Fibroblast of lung (primary cell): ENCODE data around the gene PIP4K2A. TPM values are rescaled to one million over a fixed set of nuclear protein-coding genes. Genes with fewer than 3 reads are reported as not detected.

Experiments used
- DNase-seq, 2 donors: peaks; one replicate each; pipeline versions ENCODE4 v3.0.0 to v3.0.0-alpha.2; 2010; ENCODE audit warnings: low read depth in 2 of 2
- H2AFZ ChIP-seq: 2 replicates; pipeline ENCODE4 v1.5.1; 2012; ENCODE audit warnings: low read length, control low read depth, inconsistent platforms
- H3K27ac ChIP-seq: 2 replicates; pipeline ENCODE4 v1.5.1; 2011; ENCODE audit warnings: low read length, control low read depth; ENCODE audit not compliant: insufficient read depth
- H3K27me3 ChIP-seq: 2 replicates; pipeline ENCODE4 v1.5.1; 2011; ENCODE audit warnings: mild to moderate bottlenecking, low read length; ENCODE audit not compliant: control insufficient read depth, insufficient read depth
- H3K36me3 ChIP-seq: 2 replicates; pipeline ENCODE4 v1.5.1; 2011; ENCODE audit warnings: low read length; ENCODE audit not compliant: control insufficient read depth, insufficient read depth
- H3K4me1 ChIP-seq: 2 replicates; pipeline ENCODE4 v1.5.1; 2011; ENCODE audit warnings: low read length; ENCODE audit not compliant: control insufficient read depth, insufficient read depth; ENCODE audit errors: extremely low read depth
- H3K4me2 ChIP-seq: 2 replicates; pipeline ENCODE4 v1.5.1; 2011; ENCODE audit warnings: low read length, control low read depth; ENCODE audit not compliant: insufficient read depth; ENCODE audit errors: extremely low read depth
- H3K4me3 ChIP-seq, 4 experiments: fragments of 200-600 bp in 1 of 4; sonication (generic) in 1 of 4; replicated peaks in 1 of 4; 2 replicates each; pipeline ENCODE4 v1.5.1; 2011 to 2016; ENCODE audit warnings: low read length in 4 of 4, low read depth in 3 of 4, mild to moderate bottlenecking in 3 of 4, control low read depth in 2 of 4, inconsistent platforms in 1 of 4, mixed read lengths in 1 of 4; ENCODE audit not compliant: insufficient read depth in 1 of 4; ENCODE audit errors: control extremely low read depth in 1 of 4
- H3K79me2 ChIP-seq: 2 replicates; pipeline ENCODE4 v1.5.1; 2012; ENCODE audit warnings: mild to moderate bottlenecking, low read length, inconsistent platforms; ENCODE audit not compliant: control insufficient read depth, insufficient read depth
- H3K9ac ChIP-seq: 2 replicates; pipeline ENCODE4 v1.5.1; 2011; ENCODE audit warnings: mild to moderate bottlenecking, low read length, control low read depth; ENCODE audit not compliant: insufficient read depth
- H3K9me3 ChIP-seq: 2 replicates; pipeline ENCODE4 v1.5.1; 2012; ENCODE audit warnings: low read depth, low read length; ENCODE audit not compliant: control insufficient read depth, insufficient read depth
- H4K20me1 ChIP-seq: 2 replicates; pipeline ENCODE4 v1.5.1; 2011; ENCODE audit warnings: low read length; ENCODE audit not compliant: control insufficient read depth, insufficient read depth; ENCODE audit errors: extremely low read depth
- CTCF ChIP-seq, 2 donors: IDR thresholded peaks in 1 of 2; conservative IDR thresholded peaks in 1 of 2; 1 replicate in 1 of 2; 2 replicates in 1 of 2; pipeline ENCODE4 v1.5.1; 2011 to 2012; ENCODE audit warnings: low read length in 2 of 2, control low read depth in 1 of 2, inconsistent platforms in 1 of 2, low read depth in 1 of 2, mild to moderate bottlenecking in 1 of 2
- EZH2 ChIP-seq: IDR thresholded peaks from 2 replicates; pipeline ENCODE4 v1.5.1; 2012; ENCODE audit warnings: low read length, control low read depth, mild to moderate bottlenecking; ENCODE audit errors: missing control alignments
- polyA plus RNA-seq, 2 donors: library from polyadenylated mRNA; depleted of rRNA in 1 of 2; stranded (reverse) in 1 of 2; unstranded in 1 of 2; fragments of >200 nt; gene quantifications; 2 replicates each; pipeline ENCODE4 v1.2.1, GENCODE V29; 2011 to 2012; ENCODE audit warnings: missing spikeins in 1 of 2
- total RNA-seq: library from RNA; depleted of rRNA; stranded (reverse); fragments of >200 nt; gene quantifications from 2 replicates; pipeline ENCODE4 v1.2.1, GENCODE V29; 2014

Gene PIP4K2A
- total and polyA plus RNA-seq, 2 donors (not counting 1 experiment from before 2014, with no cell fraction given): 28.5 to 40.0 TPM

DNA sequence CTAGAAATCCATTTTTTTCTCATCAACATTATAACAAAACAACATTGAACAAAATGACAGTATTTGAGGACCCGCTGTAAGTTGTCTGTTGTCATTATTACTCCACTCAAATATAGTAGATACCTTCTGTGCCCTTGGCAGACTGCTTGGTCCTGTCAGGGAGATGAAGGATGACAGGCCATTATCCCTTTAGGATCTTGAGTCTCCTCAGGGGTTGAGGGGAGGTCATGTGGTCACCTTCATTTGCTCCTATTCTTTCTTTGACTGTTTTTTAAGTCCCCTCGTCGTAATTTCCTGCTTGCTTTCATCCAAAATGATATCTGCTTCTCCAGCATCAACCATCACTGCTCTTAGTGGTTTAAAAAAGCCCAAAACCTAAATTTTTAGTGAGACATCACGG lies 2.6 kb upstream of the PIP4K2A start:
- no peak for DNase-seq
- Histone ChIP-seq H4K20me1 (no peaks in the 10 kb centered on the region), H3K4me2 (no peak overlapping the region), H3K9ac (no peak overlapping the region), H3K4me1 (no peaks in the 10 kb centered on the region), H3K9me3 (no peaks in the 10 kb centered on the region), H3K27ac (no peak overlapping the region), H3K4me3 (no peak overlapping the region), H3K79me2 (peaks cover 18% of the 10 kb centered on the region), H3K36me3 (no peaks in the 10 kb centered on the region), H2AFZ (no peak overlapping the region), H3K27me3 (no peaks in the 10 kb centered on the region)
- no peak for TF ChIP-seq CTCF (conservative IDR thresholded peaks at IDR 0.05 in 1 of 2, IDR thresholded peaks at IDR 0.05 in 1 of 2; ENCODE audit: low read depth in 1 of 2, low read length in 2 of 2)
- TF ChIP-seq EZH2: no peak

DNA sequence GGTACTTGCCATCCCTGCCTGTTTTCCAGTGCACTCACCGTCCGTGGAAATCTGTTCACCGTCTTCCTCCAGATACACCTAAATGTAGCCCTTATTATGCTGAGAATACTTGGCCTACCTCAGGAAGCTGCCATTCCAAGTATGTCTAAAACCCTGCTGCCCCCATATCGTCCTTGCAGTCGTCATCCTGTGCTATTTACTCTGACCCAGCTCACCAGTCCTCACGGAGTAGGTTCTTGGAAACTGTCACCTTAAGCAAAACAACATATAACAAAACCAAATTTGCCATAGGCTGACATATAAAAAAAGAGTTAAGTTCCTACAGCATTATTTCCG lies 880 bp upstream of the PIP4K2A start:
- peaks cover 35% of the 10 kb centered on the region for H3K79me2 ChIP-seq
- no peaks in the 10 kb centered on the region for H3K4me1 ChIP-seq
- no peaks in the 10 kb centered on the region for H4K20me1 ChIP-seq
- H3K36me3 ChIP-seq: no peaks in the 10 kb centered on the region
- no peak overlapping the region for H3K27ac ChIP-seq
- TF ChIP-seq EZH2 (no peak), CTCF (conservative IDR thresholded peaks at IDR 0.05 in 1 of 2, IDR thresholded peaks at IDR 0.05 in 1 of 2; ENCODE audit: low read depth in 1 of 2, low read length in 2 of 2) (no peak)
- DNase-seq: no peak
- peak overlapping the region; percentile 87 for H2AFZ ChIP-seq
- no peaks in the 10 kb centered on the region for H3K27me3 ChIP-seq
- no peak overlapping the region for H3K4me2 ChIP-seq
- H3K4me3 ChIP-seq: no peak overlapping the region
- H3K9me3 ChIP-seq: no peaks in the 10 kb centered on the region
- no peak overlapping the region for H3K9ac ChIP-seq

DNA sequence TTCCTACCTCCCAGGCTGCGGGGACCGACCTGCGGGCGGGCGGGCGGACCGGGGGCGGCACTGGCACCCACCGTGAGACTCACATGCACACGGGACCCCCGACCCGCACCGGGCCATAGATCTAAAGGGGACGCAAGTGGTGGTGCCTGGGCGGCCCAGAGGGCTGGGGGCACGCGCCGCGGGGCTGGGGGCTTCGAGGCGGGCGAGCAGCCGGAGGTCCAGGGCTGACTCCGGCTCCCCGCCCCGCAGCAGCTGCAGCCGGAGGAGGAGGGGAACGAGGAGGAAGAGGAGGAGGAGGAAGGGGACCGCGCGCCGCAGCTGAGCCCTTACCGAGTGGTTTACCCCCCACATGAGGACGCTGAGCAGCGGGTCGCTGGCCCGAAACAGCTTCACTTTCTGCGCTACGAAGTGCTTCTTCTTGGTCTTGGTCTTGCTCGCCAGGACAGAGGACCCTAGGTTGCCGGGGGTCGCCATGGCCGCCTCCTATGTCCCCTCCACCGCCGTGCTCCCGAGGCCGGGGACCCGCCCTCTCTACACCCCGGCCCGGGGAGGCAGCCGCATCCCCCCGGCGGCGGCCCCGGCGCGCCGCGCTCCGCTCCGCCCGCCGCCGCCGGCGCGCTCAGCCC lies 412 bp downstream of the PIP4K2A start:
- TF ChIP-seq EZH2 (no peak), CTCF (conservative IDR thresholded peaks at IDR 0.05 in 1 of 2, IDR thresholded peaks at IDR 0.05 in 1 of 2; ENCODE audit: low read depth in 1 of 2, low read length in 2 of 2) (no peak)
- H3K4me2 ChIP-seq: peak overlapping the region; percentile 44
- H3K9ac ChIP-seq: peak overlapping the region; percentile 65
- peak in 1 of 2 donors; percentile 30 for DNase-seq
- peak overlapping the region; percentile 80 for H3K27ac ChIP-seq
- H3K79me2 ChIP-seq: peaks cover 47% of the 10 kb centered on the region
- H2AFZ ChIP-seq: peak overlapping the region; percentile 69
- H3K27me3 ChIP-seq: no peaks in the 10 kb centered on the region
- H4K20me1 ChIP-seq: no peaks in the 10 kb centered on the region
- no peaks in the 10 kb centered on the region for H3K36me3 ChIP-seq
- peak overlapping the region; percentile 78 to 84 (median 84) for H3K4me3 ChIP-seq
- H3K9me3 ChIP-seq: no peaks in the 10 kb centered on the region
- no peaks in the 10 kb centered on the region for H3K4me1 ChIP-seq
